ENCODE results near the gene SAV1.

- TF ChIP-seq POLR2AphosphoS5 (IDR thresholded peaks at IDR 0.05; ENCODE audit: low read depth, low read length) (no peak), SIN3A (IDR thresholded peaks at IDR 0.05; ENCODE audit: borderline replicate concordance, insufficient read depth, low read length) (no peak), TAF1 (IDR thresholded peaks at IDR 0.05; ENCODE audit: borderline replicate concordance, insufficient read depth, low read length) (no peak)
Observed at GRCh38 chr14:50635141-50635540, 33.0 kb downstream of the SAV1 start.

All from PFSK-1 (cell line).